Keratinocyte (primary cell): Measurements from ENCODE around the gene TMBIM4. TPM values are rescaled to one million over a fixed set of nuclear protein-coding genes. Genes with fewer than 3 reads are reported as not detected.
A peak's percentile ranks its signal among the peaks of the same experiment; 100 is the strongest.

Experiments used
- DNase-seq: peaks from one replicate; pipeline ENCODE4 v3.0.0-alpha.2; 2011; ENCODE audit warnings: low read depth, missing footprints, low spot score
- FAIRE-seq: peaks from 2 replicates; lab custom pipeline; 2011; peaks lifted over from hg19 to GRCh38; lab: Jason Lieb, UNC
- H2AFZ ChIP-seq: 2 replicates; pipeline ENCODE4 v1.6.0; 2012; ENCODE audit warnings: low read length, control low read depth, inconsistent platforms; ENCODE audit not compliant: control insufficient read depth
- H3K27ac ChIP-seq: 2 replicates; pipeline ENCODE4 v1.5.1; 2011; ENCODE audit warnings: low read length; ENCODE audit not compliant: control insufficient read depth, insufficient read depth
- H3K27me3 ChIP-seq: 3 replicates; pipeline ENCODE4 v1.6.0; 2011; ENCODE audit warnings: low read length; ENCODE audit not compliant: control insufficient read depth, insufficient read depth; ENCODE audit errors: extremely low read depth
- H3K36me3 ChIP-seq, 2 experiments: 2 replicates in 1 of 2; 3 replicates in 1 of 2; pipeline ENCODE4 v1.5.1; 2011; ENCODE audit warnings: low read length in 2 of 2, mild to moderate bottlenecking in 1 of 2; ENCODE audit not compliant: control insufficient read depth in 2 of 2, insufficient read depth in 2 of 2; ENCODE audit errors: extremely low read depth in 1 of 2
- H3K4me1 ChIP-seq: 3 replicates; pipeline ENCODE4 v1.5.1; 2011; ENCODE audit warnings: low read length; ENCODE audit not compliant: control insufficient read depth, insufficient read depth; ENCODE audit errors: extremely low read depth
- H3K4me2 ChIP-seq: 3 replicates; pipeline ENCODE4 v1.6.0; 2011; ENCODE audit warnings: low read depth, low read length; ENCODE audit not compliant: control insufficient read depth, insufficient read depth; ENCODE audit errors: extremely low read depth
- H3K4me3 ChIP-seq, 3 experiments: fragments of 200-600 bp in 1 of 3; sonication (generic) in 1 of 3; 2 replicates in 2 of 3; 3 replicates in 1 of 3; pipeline ENCODE4 v1.5.1; 2011 to 2016; ENCODE audit warnings: low read length in 3 of 3, mild to moderate bottlenecking in 3 of 3, control low read depth in 2 of 3, inconsistent platforms in 1 of 3, low read depth in 1 of 3, mixed read lengths in 1 of 3, mixed run types in 1 of 3, moderate library complexity in 1 of 3; ENCODE audit not compliant: control insufficient read depth in 2 of 3, insufficient read depth in 2 of 3; ENCODE audit errors: extremely low read depth in 1 of 3
- H3K79me2 ChIP-seq: 2 replicates; pipeline ENCODE4 v1.6.0; 2012; ENCODE audit warnings: low read length; ENCODE audit not compliant: control insufficient read depth, insufficient read depth
- H3K9ac ChIP-seq: 3 replicates; pipeline ENCODE4 v1.6.0; 2011; ENCODE audit warnings: low read length; ENCODE audit not compliant: control insufficient read depth, insufficient read depth; ENCODE audit errors: extremely low read depth
- H3K9me1 ChIP-seq: 3 replicates; pipeline ENCODE4 v1.6.0; 2011; ENCODE audit warnings: low read length; ENCODE audit not compliant: control insufficient read depth, insufficient read depth; ENCODE audit errors: extremely low read depth
- H3K9me3 ChIP-seq: 2 replicates; pipeline ENCODE4 v1.5.1; 2012; ENCODE audit warnings: low read depth, low read length; ENCODE audit not compliant: control insufficient read depth
- H4K20me1 ChIP-seq: 3 replicates; pipeline ENCODE4 v1.6.0; 2011; ENCODE audit warnings: low read length; ENCODE audit not compliant: control insufficient read depth, insufficient read depth; ENCODE audit errors: extremely low read depth
- EZH2 ChIP-seq: IDR thresholded peaks from one replicate; pipeline ENCODE4 v1.6.1; 2012; ENCODE audit warnings: inconsistent platforms, mild to moderate bottlenecking, low read length, moderate library complexity
- dilution Hi-C: fragments of 300-500 bp; cut with MboI; formaldehyde crosslinking; loops from one replicate; pipeline ENCODE4 v1.7.0; 2020; ENCODE audit warnings: low sequenced_read_pairs; ENCODE audit not compliant: extremely low pct_ligation_motif_present
- polyA plus RNA-seq, 5 experiments: library from polyadenylated mRNA; depleted of rRNA in 3 of 5; stranded (reverse) in 3 of 5; stranded (forward) in 1 of 5; unstranded in 1 of 5; fragments of >200 nt; gene quantifications; 1 replicate in 1 of 5; 2 replicates in 3 of 5; 3 replicates in 1 of 5; pipeline versions ENCODE4 v1.2.1 to v1.2.3, GENCODE V29; 2011 to 2012; ENCODE audit warnings: missing spikeins in 2 of 5, low read depth in 1 of 5, low replicate concordance in 1 of 5
- TF ChIP-seq, protein P1 (sequence below), 3 experiments: IDR thresholded peaks in 1 of 3; conservative IDR thresholded peaks in 1 of 3; optimal IDR thresholded peaks in 1 of 3; 2 replicates in 2 of 3; 3 replicates in 1 of 3; pipeline versions ENCODE3 to v1.5.1; 2011; ENCODE audit warnings: low read length in 3 of 3, mild to moderate bottlenecking in 3 of 3, moderate library complexity in 2 of 3, control low read depth in 1 of 3, inconsistent platforms in 1 of 3; ENCODE audit not compliant: insufficient read depth in 2 of 3; ENCODE audit errors: extremely low read depth in 1 of 3

TMBIM4 gene
- polyA plus RNA-seq, 1 donor (not counting 4 experiments of a cell fraction or from before 2014, with no cell fraction given) = 111 TPM

DNA sequence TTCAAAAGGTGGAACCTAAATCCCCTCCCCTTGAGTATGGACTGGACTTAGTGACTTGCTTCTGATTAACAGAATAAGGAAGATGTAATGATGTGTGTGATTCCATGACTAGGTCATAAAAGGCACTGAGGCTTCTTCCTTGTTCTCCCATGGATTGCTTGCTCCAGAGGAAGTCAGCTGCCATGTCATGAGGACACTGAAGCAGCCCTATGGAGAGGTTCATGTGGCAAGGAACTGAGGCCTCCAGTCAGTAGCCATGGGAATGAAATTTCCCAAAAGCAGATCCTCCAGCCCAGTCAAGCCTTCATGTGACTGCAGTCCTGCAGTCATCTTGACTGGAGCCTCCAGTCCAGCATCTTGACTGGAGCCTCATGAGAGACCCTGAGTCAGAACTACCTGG, 10.7 kb downstream of the TMBIM4 start:
- TF ChIP-seq EZH2 = no peak
- TF ChIP-seq, protein P1, sequence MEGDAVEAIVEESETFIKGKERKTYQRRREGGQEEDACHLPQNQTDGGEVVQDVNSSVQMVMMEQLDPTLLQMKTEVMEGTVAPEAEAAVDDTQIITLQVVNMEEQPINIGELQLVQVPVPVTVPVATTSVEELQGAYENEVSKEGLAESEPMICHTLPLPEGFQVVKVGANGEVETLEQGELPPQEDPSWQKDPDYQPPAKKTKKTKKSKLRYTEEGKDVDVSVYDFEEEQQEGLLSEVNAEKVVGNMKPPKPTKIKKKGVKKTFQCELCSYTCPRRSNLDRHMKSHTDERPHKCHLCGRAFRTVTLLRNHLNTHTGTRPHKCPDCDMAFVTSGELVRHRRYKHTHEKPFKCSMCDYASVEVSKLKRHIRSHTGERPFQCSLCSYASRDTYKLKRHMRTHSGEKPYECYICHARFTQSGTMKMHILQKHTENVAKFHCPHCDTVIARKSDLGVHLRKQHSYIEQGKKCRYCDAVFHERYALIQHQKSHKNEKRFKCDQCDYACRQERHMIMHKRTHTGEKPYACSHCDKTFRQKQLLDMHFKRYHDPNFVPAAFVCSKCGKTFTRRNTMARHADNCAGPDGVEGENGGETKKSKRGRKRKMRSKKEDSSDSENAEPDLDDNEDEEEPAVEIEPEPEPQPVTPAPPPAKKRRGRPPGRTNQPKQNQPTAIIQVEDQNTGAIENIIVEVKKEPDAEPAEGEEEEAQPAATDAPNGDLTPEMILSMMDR (optimal IDR thresholded peaks at IDR 0.05 in 1 of 3, IDR thresholded peaks at IDR 0.05 in 1 of 3, conservative IDR thresholded peaks at IDR 0.05 in 1 of 3; ENCODE audit: extremely low read depth in 1 of 3, insufficient read depth in 2 of 3, low read length in 3 of 3) = no peak
- H3K27me3 ChIP-seq = no peaks in the 10 kb centered on the region
- H3K4me2 ChIP-seq = no peak overlapping the region
- H3K27ac ChIP-seq = no peak overlapping the region
- no peaks in the 10 kb centered on the region for H3K4me1 ChIP-seq
- FAIRE-seq (peak; percentile 17), DNase-seq (no peak)
- H4K20me1 ChIP-seq = no peaks in the 10 kb centered on the region
- H3K9me3 ChIP-seq = no peaks in the 10 kb centered on the region
- H2AFZ ChIP-seq = no peak overlapping the region
- peaks cover 0 to 2% of the 10 kb centered on the region in 2 experiments for H3K36me3 ChIP-seq
- H3K9me1 ChIP-seq = no peaks in the 10 kb centered on the region
- peaks cover 33% of the 10 kb centered on the region for H3K79me2 ChIP-seq
- no peak overlapping the region for H3K4me3 ChIP-seq
- dilution Hi-C loops = no loop called here
- H3K9ac ChIP-seq = no peak overlapping the region

DNA sequence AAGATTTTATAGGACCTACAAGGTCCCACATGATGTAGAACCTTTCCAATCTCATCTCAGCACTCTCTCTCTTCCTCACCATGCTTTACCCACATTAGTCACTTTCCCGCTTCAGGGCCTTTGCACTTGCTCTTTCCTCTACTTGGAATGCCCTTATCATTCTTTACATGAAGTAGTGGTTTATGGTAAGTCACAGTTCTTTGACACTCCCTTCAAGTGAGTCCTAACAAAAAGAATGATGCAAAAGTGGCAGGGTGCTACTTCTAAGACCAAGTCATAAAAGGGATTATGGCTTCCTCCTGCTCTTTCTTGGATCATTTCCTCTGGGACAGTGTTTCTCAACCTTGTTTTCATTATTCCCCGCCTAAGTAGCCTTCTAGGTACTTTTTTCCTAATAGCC, 13.1 kb downstream of the TMBIM4 start:
- Histone ChIP-seq H3K79me2 (peaks cover 12% of the 10 kb centered on the region), H3K36me3 (peaks cover 0 to 2% of the 10 kb centered on the region in 2 experiments), H3K27ac (no peak overlapping the region), H4K20me1 (no peaks in the 10 kb centered on the region), H3K9ac (no peak overlapping the region), H3K9me1 (no peaks in the 10 kb centered on the region), H3K9me3 (no peaks in the 10 kb centered on the region), H2AFZ (no peak overlapping the region), H3K4me1 (peaks cover 6% of the 10 kb centered on the region), H3K4me3 (no peak overlapping the region), H3K4me2 (no peak overlapping the region), H3K27me3 (no peaks in the 10 kb centered on the region)
- FAIRE-seq (no peak), DNase-seq (no peak)
- dilution Hi-C loops = no loop called here
- TF ChIP-seq EZH2 = no peak
- TF ChIP-seq, protein P1 (optimal IDR thresholded peaks at IDR 0.05 in 1 of 3, IDR thresholded peaks at IDR 0.05 in 1 of 3, conservative IDR thresholded peaks at IDR 0.05 in 1 of 3; ENCODE audit: extremely low read depth in 1 of 3, insufficient read depth in 2 of 3, low read length in 3 of 3) = no peak
